AG09309 (cell line): ENCODE data around the gene GNA15.
A peak's percentile ranks its signal among the peaks of the same experiment; 100 is the strongest.

ENCODE experiments used
- DNase-seq: peaks from one replicate; pipeline ENCODE4 v3.0.0-alpha.2; 2010; ENCODE audit warnings: low read depth
- H3K4me3 ChIP-seq: 2 replicates; pipeline ENCODE4 v1.5.1; 2011; ENCODE audit warnings: mild to moderate bottlenecking, low read depth, low read length, moderate library complexity; ENCODE audit not compliant: control insufficient read depth
- CTCF ChIP-seq: IDR thresholded peaks from 2 replicates; pipeline ENCODE4 v1.5.1; 2011; ENCODE audit warnings: mild to moderate bottlenecking, low read depth, low read length, inconsistent platforms; ENCODE audit not compliant: insufficient read depth, control insufficient read depth; ENCODE audit errors: missing control alignments

Gene GNA15

GRCh38 chr19:3176715-3177501, 41.1 kb downstream of the GNA15 start:
- no peak overlapping the region for H3K4me3 ChIP-seq
- no peak for TF ChIP-seq CTCF
- DNase-seq, result peak; percentile 37

GRCh38 chr19:3178377-3178972, 42.6 kb downstream of the GNA15 start, which contains the start of gene S1PR4:
Gene S1PR4 (plus strand): TSS chr19:3178769. CDS start chr19:3178793, 24 bp downstream.
- TF ChIP-seq CTCF, result no peak
- DNase-seq, result no peak
- H3K4me3 ChIP-seq, result no peak within 1 kb of the TSS

- H3K4me3 ChIP-seq, result no peak overlapping the region
- no peak for DNase-seq
- TF ChIP-seq CTCF, result no peak
These were observed 43.3 kb downstream of the GNA15 start for GRCh38 chr19:3178973-3179738.

GRCh38 chr19:3179739-3180293, 44.0 kb downstream of the GNA15 start:
- no peak for TF ChIP-seq CTCF
- no peak for DNase-seq
- no peak overlapping the region for H3K4me3 ChIP-seq

- TF ChIP-seq CTCF, result no peak
- no peak overlapping the region for H3K4me3 ChIP-seq
- no peak for DNase-seq
These were observed 48.1 kb downstream of the GNA15 start for GRCh38 chr19:3183721-3184641.
